DOHH2 (cell line): ENCODE results near the gene UBL3.

ENCODE experiments used
- H3F3A ChIP-seq: fragments of 200-600 bp; sonication (generic), shearing (Covaris generic); 2 replicates; pipeline ENCODE4 v1.6.0; 2016; ENCODE audit warnings: antibody characterized with exemption, mild to moderate bottlenecking; ENCODE audit not compliant: control insufficient read depth, insufficient read depth
- H3K27ac ChIP-seq: fragments of 200-600 bp; sonication (generic); 2 replicates; pipeline ENCODE4 v1.5.1; 2014; ENCODE audit warnings: low read depth, mild to moderate bottlenecking, low read length, moderate library complexity
- H3K27me3 ChIP-seq: fragments of 200-600 bp; sonication (generic); 2 replicates; pipeline ENCODE4 v1.6.1; 2014; ENCODE audit warnings: mild to moderate bottlenecking, low read length, mixed read lengths; ENCODE audit not compliant: control insufficient read depth
- H3K36me3 ChIP-seq: fragments of 200-600 bp; sonication (generic); 2 replicates; pipeline ENCODE4 v1.6.1; 2014; ENCODE audit warnings: mild to moderate bottlenecking, low read length, moderate library complexity, mixed read lengths; ENCODE audit not compliant: control insufficient read depth
- H3K4me1 ChIP-seq: fragments of 200-600 bp; sonication (generic); 2 replicates; pipeline ENCODE4 v1.6.1; 2014; ENCODE audit warnings: mild to moderate bottlenecking, low read length, mixed read lengths; ENCODE audit not compliant: control insufficient read depth
- H3K4me2 ChIP-seq: fragments of 200-600 bp; sonication (generic); 2 replicates; pipeline ENCODE4 v1.6.0; 2014; ENCODE audit warnings: mild to moderate bottlenecking, low read length, moderate library complexity
- H3K4me3 ChIP-seq: fragments of 200-600 bp; sonication (generic); 2 replicates; pipeline ENCODE4 v1.5.1; 2014; ENCODE audit warnings: mild to moderate bottlenecking, low read length, mixed read lengths
- H3K79me2 ChIP-seq: fragments of 200-600 bp; sonication (generic); 2 replicates; pipeline ENCODE4 v1.6.1; 2014; ENCODE audit warnings: mild to moderate bottlenecking, low read length, mixed read lengths; ENCODE audit not compliant: control insufficient read depth
- H3K9me2 ChIP-seq: fragments of 200-600 bp; sonication (generic); replicated peaks from 2 replicates; pipeline ENCODE4 v1.6.1; 2014; ENCODE audit warnings: mild to moderate bottlenecking, low read length, mixed read lengths; ENCODE audit not compliant: control insufficient read depth
- H3K9me3 ChIP-seq: fragments of 200-600 bp; sonication (generic); 2 replicates; pipeline ENCODE4 v1.6.1; 2014; ENCODE audit warnings: antibody characterized with exemption, low read length, mixed read lengths; ENCODE audit not compliant: control insufficient read depth, insufficient read depth
- H4K20me1 ChIP-seq: fragments of 200-600 bp; sonication (generic); 2 replicates; pipeline ENCODE4 v1.6.0; 2014; ENCODE audit warnings: low read depth, mild to moderate bottlenecking, antibody characterized with exemption, low read length, moderate library complexity; ENCODE audit not compliant: control insufficient read depth, insufficient read depth
- CTCF ChIP-seq: fragments of 200-600 bp; sonication (generic); IDR thresholded peaks from one replicate; pipeline ENCODE4 v1.5.1; 2014; ENCODE audit warnings: antibody characterized with exemption, mild to moderate bottlenecking, low read depth, low read length; ENCODE audit not compliant: poor library complexity, severe bottlenecking
- EZH2phosphoT487 ChIP-seq: fragments of 200-600 bp; sonication (generic); IDR thresholded peaks from 2 replicates; pipeline ENCODE4 v1.6.1; 2017; ENCODE audit warnings: borderline replicate concordance, mild to moderate bottlenecking, antibody characterized with exemption, low read length, moderate library complexity, mixed read lengths

UBL3 gene

GRCh38 chr13:29887030-29887557 is 36.7 kb upstream of the UBL3 start:
- no peaks in the 10 kb centered on the region for H3F3A ChIP-seq
- no peaks in the 10 kb centered on the region for H3K79me2 ChIP-seq
- H4K20me1 ChIP-seq = no peaks in the 10 kb centered on the region
- TF ChIP-seq EZH2phosphoT487 = no peak
- TF ChIP-seq CTCF = no peak
- H3K36me3 ChIP-seq = no peaks in the 10 kb centered on the region
- H3K4me3 ChIP-seq = no peak overlapping the region
- no peaks in the 10 kb centered on the region for H3K9me2 ChIP-seq
- H3K27me3 ChIP-seq = peaks cover 5% of the 10 kb centered on the region; the same call in 1 of the 2 replicates
- H3K27ac ChIP-seq = no peak overlapping the region
- no peaks in the 10 kb centered on the region for H3K9me3 ChIP-seq
- H3K4me2 ChIP-seq = no peak overlapping the region
- no peaks in the 10 kb centered on the region for H3K4me1 ChIP-seq

- no peaks in the 10 kb centered on the region for H3K79me2 ChIP-seq
- H3K4me1 ChIP-seq = no peaks in the 10 kb centered on the region
- peaks cover 5% of the 10 kb centered on the region; the same call in 1 of the 2 replicates for H3K27me3 ChIP-seq
- no peak overlapping the region for H3K27ac ChIP-seq
- TF ChIP-seq CTCF = no peak
- no peak for TF ChIP-seq EZH2phosphoT487
- no peaks in the 10 kb centered on the region for H3K36me3 ChIP-seq
- H3K9me3 ChIP-seq = no peaks in the 10 kb centered on the region
- H3K4me3 ChIP-seq = no peak overlapping the region
- no peaks in the 10 kb centered on the region for H4K20me1 ChIP-seq
- no peak overlapping the region for H3K4me2 ChIP-seq
- H3K9me2 ChIP-seq = no peaks in the 10 kb centered on the region
- no peaks in the 10 kb centered on the region for H3F3A ChIP-seq
Measured at GRCh38 chr13:29886446-29886845, 36.0 kb upstream of the UBL3 start.

GRCh38 chr13:29885989-29886388 is 35.6 kb upstream of the UBL3 start:
- no peak overlapping the region for H3K4me2 ChIP-seq
- TF ChIP-seq EZH2phosphoT487 (no peak), CTCF (no peak)

More at GRCh38 chr13:29885989-29886388, 35.6 kb upstream of the UBL3 start:
- Histone ChIP-seq H4K20me1 (no peaks in the 10 kb centered on the region), H3K4me1 (no peaks in the 10 kb centered on the region), H3K27me3 (peaks cover 5% of the 10 kb centered on the region; the same call in 1 of the 2 replicates), H3K27ac (no peak overlapping the region), H3K9me3 (no peaks in the 10 kb centered on the region), H3K36me3 (no peaks in the 10 kb centered on the region), H3F3A (no peaks in the 10 kb centered on the region), H3K79me2 (no peaks in the 10 kb centered on the region), H3K9me2 (no peaks in the 10 kb centered on the region), H3K4me3 (no peak overlapping the region)
